ENCODE data around the gene NPAS3.

Gene NPAS3

GRCh38 chr14:33463731-33464130 lies 525.1 kb downstream of the NPAS3 start:
- no peak overlapping the region for H3K4me3 ChIP-seq (ENCODE audit: low read depth, low read length)
- TF ChIP-seq CTCF (IDR thresholded peaks at IDR 0.05; ENCODE audit: low read depth, low read length, missing control alignments), result no peak
- no peaks in the 10 kb centered on the region for H3K27me3 ChIP-seq (replicated peaks)
- no peaks in the 10 kb centered on the region for H3K36me3 ChIP-seq (replicated peaks)
- H3K27ac ChIP-seq, result no peak overlapping the region
- in situ Hi-C loops (cut with HindIII; ENCODE audit: low pct_ligation_motif_present, low sequenced_read_pairs), result no loop called here
- DNase-seq, result no peak

GRCh38 chr14:33464254-33464962 lies 525.7 kb downstream of the NPAS3 start:
- Histone ChIP-seq H3K36me3 (replicated peaks) (no peaks in the 10 kb centered on the region), H3K27me3 (replicated peaks) (no peaks in the 10 kb centered on the region), H3K27ac (no peak overlapping the region), H3K4me3 (ENCODE audit: low read depth, low read length) (no peak overlapping the region)
- TF ChIP-seq CTCF (IDR thresholded peaks at IDR 0.05; ENCODE audit: low read depth, low read length, missing control alignments), result no peak
- no peak for DNase-seq
- in situ Hi-C loops (cut with HindIII; ENCODE audit: low pct_ligation_motif_present, low sequenced_read_pairs), result no loop called here

- DNase-seq, result no peak
- no peaks in the 10 kb centered on the region for H3K27me3 ChIP-seq (replicated peaks)
- H3K36me3 ChIP-seq (replicated peaks), result no peaks in the 10 kb centered on the region
- no peak overlapping the region for H3K27ac ChIP-seq
- no peak overlapping the region for H3K4me3 ChIP-seq (ENCODE audit: low read depth, low read length)
- in situ Hi-C loops (cut with HindIII; ENCODE audit: low pct_ligation_motif_present, low sequenced_read_pairs), result no loop called here
- no peak for TF ChIP-seq CTCF (IDR thresholded peaks at IDR 0.05; ENCODE audit: low read depth, low read length, missing control alignments)
These were observed 527.4 kb downstream of the NPAS3 start for GRCh38 chr14:33465846-33466700.

- in situ Hi-C loops (cut with HindIII; ENCODE audit: low pct_ligation_motif_present, low sequenced_read_pairs), result no loop called here
- H3K36me3 ChIP-seq (replicated peaks), result no peaks in the 10 kb centered on the region
- DNase-seq, result no peak
- H3K27me3 ChIP-seq (replicated peaks), result no peaks in the 10 kb centered on the region
- no peak overlapping the region for H3K27ac ChIP-seq
- no peak overlapping the region for H3K4me3 ChIP-seq (ENCODE audit: low read depth, low read length)
- no peak for TF ChIP-seq CTCF (IDR thresholded peaks at IDR 0.05; ENCODE audit: low read depth, low read length, missing control alignments)
These were observed 529.3 kb downstream of the NPAS3 start for GRCh38 chr14:33467971-33468370.

GRCh38 chr14:33469898-33470297 lies 531.2 kb downstream of the NPAS3 start:
- Histone ChIP-seq H3K27me3 (replicated peaks) (no peaks in the 10 kb centered on the region), H3K27ac (no peak overlapping the region), H3K4me3 (ENCODE audit: low read depth, low read length) (no peak overlapping the region), H3K36me3 (replicated peaks) (no peaks in the 10 kb centered on the region)
- TF ChIP-seq CTCF (IDR thresholded peaks at IDR 0.05; ENCODE audit: low read depth, low read length, missing control alignments), result no peak
- in situ Hi-C loops (cut with HindIII; ENCODE audit: low pct_ligation_motif_present, low sequenced_read_pairs), result no loop called here
- no peak for DNase-seq
